Endothelial cell of umbilical vein (primary cell): ENCODE results near the gene TBK1. TPM values are rescaled to one million over a fixed set of nuclear protein-coding genes. Genes with fewer than 3 reads are reported as not detected.

Experiments used
- BruUV-seq: library from RNA; stranded (reverse); fragments of 400-500 nt; replicated peaks from 2 replicates; lab custom pipeline; 2021; lab: Mats Ljungman, UMichigan
- CTCF ChIA-PET: fragments of 300-600, 350-600 bp; sonication (Branson Sonifier 250); formaldehyde crosslinking; loops from one replicate; lab custom pipeline; 2021; ENCODE audit warnings: antibody characterized with exemption, inconsistent platforms; lab: Charles Lee
- POLR2A ChIA-PET: fragments of 300-600, 350-600 bp; sonication (Branson Sonifier 250); formaldehyde crosslinking; loops from one replicate; lab custom pipeline; 2021; ENCODE audit warnings: antibody characterized with exemption, inconsistent platforms; lab: Charles Lee
- DNase-seq: peaks from one replicate; pipeline ENCODE4 v3.0.0-alpha.2; 2011; ENCODE audit warnings: low read depth, low spot score
- FAIRE-seq: peaks from 2 replicates; lab custom pipeline; 2011; peaks lifted over from hg19 to GRCh38; lab: Jason Lieb, UNC
- H2AFZ ChIP-seq: 2 replicates; pipeline ENCODE4 v1.6.0; 2012; ENCODE audit warnings: low read depth, low read length, control low read depth, inconsistent platforms
- H3K27ac ChIP-seq: 2 replicates; pipeline ENCODE4 v1.5.1; 2011; ENCODE audit warnings: low read depth, mild to moderate bottlenecking, control low read depth, low read length, moderate library complexity; ENCODE audit not compliant: insufficient read depth
- H3K27me3 ChIP-seq, 2 experiments: 2 replicates each; pipeline versions ENCODE4 v1.6.0 to v1.6.1; 2011; ENCODE audit warnings: low read length in 2 of 2, mixed read lengths in 1 of 2; ENCODE audit not compliant: control insufficient read depth in 2 of 2, insufficient read depth in 2 of 2
- H3K36me3 ChIP-seq, 2 experiments: 2 replicates in 1 of 2; 3 replicates in 1 of 2; pipeline ENCODE4 v1.5.1; 2011; ENCODE audit warnings: low read length in 2 of 2, mild to moderate bottlenecking in 1 of 2, moderate library complexity in 1 of 2; ENCODE audit not compliant: control insufficient read depth in 2 of 2, insufficient read depth in 2 of 2; ENCODE audit errors: extremely low read depth in 1 of 2
- H3K4me1 ChIP-seq: 3 replicates; pipeline ENCODE4 v1.5.1; 2011; ENCODE audit warnings: mild to moderate bottlenecking, low read length; ENCODE audit not compliant: control insufficient read depth, insufficient read depth; ENCODE audit errors: extremely low read depth
- H3K4me2 ChIP-seq: 2 replicates; pipeline ENCODE4 v1.6.1; 2011; ENCODE audit warnings: low read length, control low read depth, mixed read lengths; ENCODE audit not compliant: insufficient read depth
- H3K4me3 ChIP-seq, 3 experiments: fragments of 200-600 bp in 1 of 3; sonication (generic), shearing (Covaris generic) in 1 of 3; replicated peaks in 1 of 3; 2 replicates each; pipeline ENCODE4 v1.5.1; 2011 to 2016; ENCODE audit warnings: control low read depth in 3 of 3, low read length in 3 of 3, mild to moderate bottlenecking in 2 of 3, inconsistent platforms in 1 of 3, low read depth in 1 of 3, moderate library complexity in 1 of 3; ENCODE audit not compliant: insufficient read depth in 1 of 3
- H3K79me2 ChIP-seq: 2 replicates; pipeline ENCODE4 v1.6.0; 2012; ENCODE audit warnings: low read length, inconsistent platforms; ENCODE audit not compliant: control insufficient read depth, insufficient read depth
- H3K9ac ChIP-seq: replicated peaks from 2 replicates; pipeline ENCODE3; 2011; ENCODE audit warnings: low read length, control low read depth; ENCODE audit not compliant: insufficient read depth; ENCODE audit errors: extremely low read depth
- H3K9me1 ChIP-seq: replicated peaks from 3 replicates; pipeline ENCODE4 v1.6.0; 2011; ENCODE audit warnings: mild to moderate bottlenecking, low read length; ENCODE audit not compliant: control insufficient read depth, insufficient read depth; ENCODE audit errors: extremely low read depth
- H3K9me3 ChIP-seq: replicated peaks from 2 replicates; pipeline ENCODE4 v1.5.1; 2012; ENCODE audit warnings: low read length, inconsistent platforms; ENCODE audit not compliant: control insufficient read depth, insufficient read depth
- H4K20me1 ChIP-seq: replicated peaks from 2 replicates; pipeline ENCODE3; 2011; ENCODE audit warnings: mild to moderate bottlenecking, low read length; ENCODE audit not compliant: control insufficient read depth, insufficient read depth; ENCODE audit errors: extremely low read depth
- EZH2 ChIP-seq: IDR thresholded peaks from 2 replicates; pipeline ENCODE4 v1.6.1; 2012; ENCODE audit warnings: borderline replicate concordance, low read depth, mild to moderate bottlenecking, moderate library complexity, low read length, inconsistent platforms; ENCODE audit not compliant: severe bottlenecking
- FOS ChIP-seq: IDR thresholded peaks from 2 replicates; pipeline ENCODE4 v1.6.1; 2011; ENCODE audit warnings: mild to moderate bottlenecking, low read length, moderate library complexity, borderline replicate concordance; ENCODE audit not compliant: insufficient read depth
- GATA2 ChIP-seq: IDR thresholded peaks from 2 replicates; pipeline ENCODE4 v1.7.0; 2011; ENCODE audit warnings: low read depth, mild to moderate bottlenecking, moderate library complexity, mixed read lengths, low read length; ENCODE audit not compliant: insufficient read length, insufficient read depth
- JUN ChIP-seq: IDR thresholded peaks from 2 replicates; pipeline ENCODE4 v1.6.1; 2011; ENCODE audit warnings: borderline replicate concordance, low read depth; ENCODE audit not compliant: insufficient read length, insufficient read depth
- MYC ChIP-seq: IDR thresholded peaks from one replicate; pipeline ENCODE4 v1.6.1; 2011; ENCODE audit warnings: mild to moderate bottlenecking, low read depth, low read length
- POLR2A ChIP-seq: IDR thresholded peaks from 2 replicates; pipeline ENCODE4 v1.6.1; 2012; ENCODE audit warnings: low read depth, mild to moderate bottlenecking, control low read depth, low read length
- POLR2AphosphoS5 ChIP-seq: IDR thresholded peaks from 2 replicates; pipeline ENCODE4 v1.6.1; 2012; ENCODE audit warnings: low read depth, mild to moderate bottlenecking, control low read depth, low read length, moderate library complexity; ENCODE audit not compliant: insufficient read depth
- dilution Hi-C: fragments of 300-500 bp; cut with MboI; formaldehyde crosslinking; loops from one replicate; pipeline ENCODE4 v1.15.0; 2019; ENCODE audit warnings: low sequenced_read_pairs; ENCODE audit not compliant: extremely low pct_ligation_motif_present
- intact Hi-C: fragments of 100-400 bp; cut with micrococcal nuclease; formaldehyde crosslinking; loops from one replicate; pipeline ENCODE4 v1.10.0; 2022
- polyA plus RNA-seq, 4 experiments: library from polyadenylated mRNA; depleted of rRNA in 3 of 4; stranded (reverse) in 3 of 4; unstranded in 1 of 4; fragments of >200 nt; gene quantifications; 2 replicates each; pipeline versions ENCODE4 v1.2.1 to v1.2.3, GENCODE V29; 2011 to 2012; ENCODE audit warnings: missing spikeins in 1 of 4
- total RNA-seq: library from RNA; stranded (reverse); gene quantifications from 2 replicates; pipeline ENCODE4 v1.2.3, GENCODE V29; 2021
- TF ChIP-seq, protein P1 (sequence below): IDR thresholded peaks from 2 replicates; pipeline ENCODE4 v1.6.1; 2011; ENCODE audit not compliant: insufficient read depth, insufficient read length
- TF ChIP-seq, protein P2 (sequence below), 2 donors: IDR thresholded peaks; 1 replicate in 1 of 2; 2 replicates in 1 of 2; pipeline ENCODE4 v1.5.1; 2011; ENCODE audit warnings: low read length in 2 of 2, mild to moderate bottlenecking in 2 of 2, moderate library complexity in 2 of 2, control low read depth in 1 of 2, inconsistent platforms in 1 of 2, low read depth in 1 of 2; ENCODE audit not compliant: insufficient read depth in 1 of 2; ENCODE audit errors: extremely low read depth in 1 of 2

Gene TBK1
- total and polyA plus RNA-seq, 2 donors (not counting 3 experiments of a cell fraction or from before 2014, with no cell fraction given), result 8.0 to 28.9 TPM

DNA sequence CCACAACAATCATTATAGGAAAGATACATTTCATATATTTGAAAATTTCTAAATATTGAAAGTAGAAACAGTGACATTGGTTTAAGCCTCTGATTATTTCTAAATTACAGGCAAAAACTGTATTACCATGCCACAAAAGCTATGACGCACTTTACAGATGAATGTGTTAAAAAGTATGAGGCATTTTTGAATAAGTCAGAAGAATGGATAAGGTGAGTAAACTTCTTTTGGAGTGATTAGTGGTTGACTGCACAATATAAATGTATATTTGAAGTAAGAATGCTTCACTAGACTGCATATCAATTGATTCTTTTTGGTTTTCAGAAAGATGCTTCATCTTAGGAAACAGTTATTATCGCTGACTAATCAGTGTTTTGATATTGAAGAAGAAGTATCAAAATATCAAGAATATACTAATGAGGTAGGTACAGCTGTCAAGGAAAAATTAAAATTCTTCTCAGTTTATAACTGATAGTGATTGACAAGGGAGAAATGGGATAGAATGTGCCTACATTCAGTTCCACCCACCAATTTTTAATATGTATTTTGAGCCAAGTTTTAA, 45.0 kb downstream of the TBK1 start:
- no peaks in the 10 kb centered on the region for H3K79me2 ChIP-seq
- no peak overlapping the region for H3K4me2 ChIP-seq
- peaks cover 8 to 20% of the 10 kb centered on the region in 2 experiments for H3K36me3 ChIP-seq
- no TSS peak for BruUV-seq
- intact Hi-C loops, result no loop called here
- H4K20me1 ChIP-seq, result no peaks in the 10 kb centered on the region
- FAIRE-seq (no peak), DNase-seq (no peak)
- no peak overlapping the region for H3K27ac ChIP-seq
- no peak for TF ChIP-seq POLR2A
- TF ChIP-seq MYC, result no peak
- TF ChIP-seq GATA2, result no peak
- TF ChIP-seq EZH2, result no peak
- TF ChIP-seq, protein P1, sequence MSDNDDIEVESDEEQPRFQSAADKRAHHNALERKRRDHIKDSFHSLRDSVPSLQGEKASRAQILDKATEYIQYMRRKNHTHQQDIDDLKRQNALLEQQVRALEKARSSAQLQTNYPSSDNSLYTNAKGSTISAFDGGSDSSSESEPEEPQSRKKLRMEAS, result no peak
- no peak for TF ChIP-seq JUN
- no peak for TF ChIP-seq POLR2AphosphoS5
- TF ChIP-seq, protein P2, sequence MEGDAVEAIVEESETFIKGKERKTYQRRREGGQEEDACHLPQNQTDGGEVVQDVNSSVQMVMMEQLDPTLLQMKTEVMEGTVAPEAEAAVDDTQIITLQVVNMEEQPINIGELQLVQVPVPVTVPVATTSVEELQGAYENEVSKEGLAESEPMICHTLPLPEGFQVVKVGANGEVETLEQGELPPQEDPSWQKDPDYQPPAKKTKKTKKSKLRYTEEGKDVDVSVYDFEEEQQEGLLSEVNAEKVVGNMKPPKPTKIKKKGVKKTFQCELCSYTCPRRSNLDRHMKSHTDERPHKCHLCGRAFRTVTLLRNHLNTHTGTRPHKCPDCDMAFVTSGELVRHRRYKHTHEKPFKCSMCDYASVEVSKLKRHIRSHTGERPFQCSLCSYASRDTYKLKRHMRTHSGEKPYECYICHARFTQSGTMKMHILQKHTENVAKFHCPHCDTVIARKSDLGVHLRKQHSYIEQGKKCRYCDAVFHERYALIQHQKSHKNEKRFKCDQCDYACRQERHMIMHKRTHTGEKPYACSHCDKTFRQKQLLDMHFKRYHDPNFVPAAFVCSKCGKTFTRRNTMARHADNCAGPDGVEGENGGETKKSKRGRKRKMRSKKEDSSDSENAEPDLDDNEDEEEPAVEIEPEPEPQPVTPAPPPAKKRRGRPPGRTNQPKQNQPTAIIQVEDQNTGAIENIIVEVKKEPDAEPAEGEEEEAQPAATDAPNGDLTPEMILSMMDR (IDR thresholded peaks at IDR 0.05; ENCODE audit: extremely low read depth in 1 of 2, insufficient read depth in 1 of 2, low read depth in 1 of 2, low read length in 2 of 2), result no peak
- TF ChIP-seq FOS, result no peak
- H3K9me3 ChIP-seq, result no peaks in the 10 kb centered on the region
- H3K4me3 ChIP-seq, result no peak overlapping the region
- no peaks in the 10 kb centered on the region for H3K27me3 ChIP-seq
- no peaks in the 10 kb centered on the region for H3K9me1 ChIP-seq
- H2AFZ ChIP-seq, result no peak overlapping the region
- H3K4me1 ChIP-seq, result no peaks in the 10 kb centered on the region
- dilution Hi-C loops, result no loop called here
- no peak overlapping the region for H3K9ac ChIP-seq
- POLR2A ChIA-PET, result no interaction called here
- CTCF ChIA-PET, result interaction anchor here (0.7 to 1.0 kb wide), 2 partner anchors 10 to 52 kb away, joined by 3 read pairs; no protein-coding TSS in a partner anchor
